H1 (cell line): ENCODE data around the gene VPS41. TPM values are rescaled to one million over a fixed set of nuclear protein-coding genes. Genes with fewer than 3 reads are reported as not detected.

ENCODE experiments used
- ASH2L ChIP-seq: fragments of 200-600, 300-600 bp; sonication (generic); IDR thresholded peaks from one replicate; pipeline ENCODE4 v1.7.1; 2017; ENCODE audit warnings: low read length
- BRCA1 ChIP-seq: IDR thresholded peaks from 2 replicates; pipeline ENCODE4 v1.6.1; 2012; ENCODE audit warnings: low read depth, low read length, improper control_type of control experiment
- CREB1 ChIP-seq: IDR thresholded peaks from 2 replicates; pipeline ENCODE4 v1.6.1; 2012; ENCODE audit warnings: inconsistent platforms
- FOSL1 ChIP-seq: IDR thresholded peaks from 2 replicates; pipeline ENCODE4 v1.6.1; 2011; ENCODE audit warnings: mild to moderate bottlenecking, low read depth, low read length, moderate library complexity; ENCODE audit not compliant: insufficient read depth
- HDAC2 ChIP-seq, 2 experiments: fragments of 300-600 bp in 1 of 2; sonication (generic) in 1 of 2; IDR thresholded peaks; 2 replicates each; pipeline ENCODE4 v1.6.1; 2011 to 2012; ENCODE audit warnings: low read depth in 2 of 2, low read length in 2 of 2, mild to moderate bottlenecking in 2 of 2, moderate library complexity in 2 of 2, borderline replicate concordance in 1 of 2, inconsistent platforms in 1 of 2
- KDM4A ChIP-seq: IDR thresholded peaks from one replicate; pipeline ENCODE4 v1.7.1; 2012; ENCODE audit warnings: low read depth, mild to moderate bottlenecking, moderate library complexity, low read length, inconsistent platforms; ENCODE audit not compliant: severe bottlenecking
- RFX5 ChIP-seq: IDR thresholded peaks from 2 replicates; pipeline ENCODE4 v1.6.1; 2011; ENCODE audit warnings: low read depth, low read length, improper control_type of control experiment, borderline replicate concordance
- ZNF274 ChIP-seq: IDR thresholded peaks from 2 replicates; pipeline ENCODE4 v1.7.0; 2012; ENCODE audit warnings: low read length, borderline replicate concordance; ENCODE audit errors: extremely low read depth
- polyA plus RNA-seq, 7 experiments: library from polyadenylated mRNA; depleted of rRNA in 3 of 7; stranded (reverse) in 5 of 7; unstranded in 2 of 7; fragments of >200 nt in 5 of 7; fragments of 200-250 nt in 2 of 7; gene quantifications; 1 replicate in 5 of 7; 2 replicates in 1 of 7; 4 replicates in 1 of 7; pipeline versions ENCODE4 v1.2.1 to v1.2.3, GENCODE V29; 2011 to 2013; ENCODE audit warnings: missing spikeins in 2 of 7, mixed read lengths in 2 of 7
- total RNA-seq: library from RNA; stranded (reverse); fragmentation: NEBNext Ultra II Directional; extraction: Animal tissue kit (Norgen Biotek cat#: 25700); gene quantifications from 2 replicates; pipeline ENCODE4 v1.2.1, GENCODE V29; 2021
- TF ChIP-seq, protein P1 (sequence below): fragments of 300-600 bp; sonication (generic); IDR thresholded peaks from 2 replicates; pipeline ENCODE4 v1.7.1; 2012; ENCODE audit warnings: low read length, moderate library complexity, mild to moderate bottlenecking, inconsistent platforms; ENCODE audit not compliant: insufficient replicate concordance

The VPS41 gene
- total and polyA plus RNA-seq, 2 of the 8 experiments (the other 6 are each of a cell fraction or from before 2014, with no cell fraction given): 10.7 to 63.3 TPM

GRCh38 chr7:38748056-38748610 is 160.9 kb downstream of the VPS41 start (continued):
- TF ChIP-seq BRCA1: no peak
- TF ChIP-seq ZNF274: no peak
- TF ChIP-seq ASH2L: no peak
- no peak for TF ChIP-seq RFX5
- no peak for TF ChIP-seq FOSL1
- TF ChIP-seq KDM4A: no peak
- no peak for TF ChIP-seq CREB1
- TF ChIP-seq, protein P1, sequence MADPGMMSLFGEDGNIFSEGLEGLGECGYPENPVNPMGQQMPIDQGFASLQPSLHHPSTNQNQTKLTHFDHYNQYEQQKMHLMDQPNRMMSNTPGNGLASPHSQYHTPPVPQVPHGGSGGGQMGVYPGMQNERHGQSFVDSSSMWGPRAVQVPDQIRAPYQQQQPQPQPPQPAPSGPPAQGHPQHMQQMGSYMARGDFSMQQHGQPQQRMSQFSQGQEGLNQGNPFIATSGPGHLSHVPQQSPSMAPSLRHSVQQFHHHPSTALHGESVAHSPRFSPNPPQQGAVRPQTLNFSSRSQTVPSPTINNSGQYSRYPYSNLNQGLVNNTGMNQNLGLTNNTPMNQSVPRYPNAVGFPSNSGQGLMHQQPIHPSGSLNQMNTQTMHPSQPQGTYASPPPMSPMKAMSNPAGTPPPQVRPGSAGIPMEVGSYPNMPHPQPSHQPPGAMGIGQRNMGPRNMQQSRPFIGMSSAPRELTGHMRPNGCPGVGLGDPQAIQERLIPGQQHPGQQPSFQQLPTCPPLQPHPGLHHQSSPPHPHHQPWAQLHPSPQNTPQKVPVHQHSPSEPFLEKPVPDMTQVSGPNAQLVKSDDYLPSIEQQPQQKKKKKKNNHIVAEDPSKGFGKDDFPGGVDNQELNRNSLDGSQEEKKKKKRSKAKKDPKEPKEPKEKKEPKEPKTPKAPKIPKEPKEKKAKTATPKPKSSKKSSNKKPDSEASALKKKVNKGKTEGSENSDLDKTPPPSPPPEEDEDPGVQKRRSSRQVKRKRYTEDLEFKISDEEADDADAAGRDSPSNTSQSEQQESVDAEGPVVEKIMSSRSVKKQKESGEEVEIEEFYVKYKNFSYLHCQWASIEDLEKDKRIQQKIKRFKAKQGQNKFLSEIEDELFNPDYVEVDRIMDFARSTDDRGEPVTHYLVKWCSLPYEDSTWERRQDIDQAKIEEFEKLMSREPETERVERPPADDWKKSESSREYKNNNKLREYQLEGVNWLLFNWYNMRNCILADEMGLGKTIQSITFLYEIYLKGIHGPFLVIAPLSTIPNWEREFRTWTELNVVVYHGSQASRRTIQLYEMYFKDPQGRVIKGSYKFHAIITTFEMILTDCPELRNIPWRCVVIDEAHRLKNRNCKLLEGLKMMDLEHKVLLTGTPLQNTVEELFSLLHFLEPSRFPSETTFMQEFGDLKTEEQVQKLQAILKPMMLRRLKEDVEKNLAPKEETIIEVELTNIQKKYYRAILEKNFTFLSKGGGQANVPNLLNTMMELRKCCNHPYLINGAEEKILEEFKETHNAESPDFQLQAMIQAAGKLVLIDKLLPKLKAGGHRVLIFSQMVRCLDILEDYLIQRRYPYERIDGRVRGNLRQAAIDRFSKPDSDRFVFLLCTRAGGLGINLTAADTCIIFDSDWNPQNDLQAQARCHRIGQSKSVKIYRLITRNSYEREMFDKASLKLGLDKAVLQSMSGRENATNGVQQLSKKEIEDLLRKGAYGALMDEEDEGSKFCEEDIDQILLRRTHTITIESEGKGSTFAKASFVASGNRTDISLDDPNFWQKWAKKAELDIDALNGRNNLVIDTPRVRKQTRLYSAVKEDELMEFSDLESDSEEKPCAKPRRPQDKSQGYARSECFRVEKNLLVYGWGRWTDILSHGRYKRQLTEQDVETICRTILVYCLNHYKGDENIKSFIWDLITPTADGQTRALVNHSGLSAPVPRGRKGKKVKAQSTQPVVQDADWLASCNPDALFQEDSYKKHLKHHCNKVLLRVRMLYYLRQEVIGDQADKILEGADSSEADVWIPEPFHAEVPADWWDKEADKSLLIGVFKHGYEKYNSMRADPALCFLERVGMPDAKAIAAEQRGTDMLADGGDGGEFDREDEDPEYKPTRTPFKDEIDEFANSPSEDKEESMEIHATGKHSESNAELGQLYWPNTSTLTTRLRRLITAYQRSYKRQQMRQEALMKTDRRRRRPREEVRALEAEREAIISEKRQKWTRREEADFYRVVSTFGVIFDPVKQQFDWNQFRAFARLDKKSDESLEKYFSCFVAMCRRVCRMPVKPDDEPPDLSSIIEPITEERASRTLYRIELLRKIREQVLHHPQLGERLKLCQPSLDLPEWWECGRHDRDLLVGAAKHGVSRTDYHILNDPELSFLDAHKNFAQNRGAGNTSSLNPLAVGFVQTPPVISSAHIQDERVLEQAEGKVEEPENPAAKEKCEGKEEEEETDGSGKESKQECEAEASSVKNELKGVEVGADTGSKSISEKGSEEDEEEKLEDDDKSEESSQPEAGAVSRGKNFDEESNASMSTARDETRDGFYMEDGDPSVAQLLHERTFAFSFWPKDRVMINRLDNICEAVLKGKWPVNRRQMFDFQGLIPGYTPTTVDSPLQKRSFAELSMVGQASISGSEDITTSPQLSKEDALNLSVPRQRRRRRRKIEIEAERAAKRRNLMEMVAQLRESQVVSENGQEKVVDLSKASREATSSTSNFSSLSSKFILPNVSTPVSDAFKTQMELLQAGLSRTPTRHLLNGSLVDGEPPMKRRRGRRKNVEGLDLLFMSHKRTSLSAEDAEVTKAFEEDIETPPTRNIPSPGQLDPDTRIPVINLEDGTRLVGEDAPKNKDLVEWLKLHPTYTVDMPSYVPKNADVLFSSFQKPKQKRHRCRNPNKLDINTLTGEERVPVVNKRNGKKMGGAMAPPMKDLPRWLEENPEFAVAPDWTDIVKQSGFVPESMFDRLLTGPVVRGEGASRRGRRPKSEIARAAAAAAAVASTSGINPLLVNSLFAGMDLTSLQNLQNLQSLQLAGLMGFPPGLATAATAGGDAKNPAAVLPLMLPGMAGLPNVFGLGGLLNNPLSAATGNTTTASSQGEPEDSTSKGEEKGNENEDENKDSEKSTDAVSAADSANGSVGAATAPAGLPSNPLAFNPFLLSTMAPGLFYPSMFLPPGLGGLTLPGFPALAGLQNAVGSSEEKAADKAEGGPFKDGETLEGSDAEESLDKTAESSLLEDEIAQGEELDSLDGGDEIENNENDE: no peak
- no peak for TF ChIP-seq HDAC2 (IDR thresholded peaks at IDR 0.05; ENCODE audit: borderline replicate concordance in 1 of 2, low read depth in 2 of 2, low read length in 2 of 2)
